Mesothelial cell of epicardium (in vitro differentiated cells): ENCODE measurements around the gene CHTF18. TPM values are rescaled to one million over a fixed set of nuclear protein-coding genes. Genes with fewer than 3 reads are reported as not detected.

Experiments used
- DNase-seq, 2 experiments: peaks; one replicate each; pipeline ENCODE4 v3.0.0; 2021; ENCODE audit warnings: low spot score in 2 of 2; ENCODE audit not compliant: unreplicated experiment in 2 of 2
- H3K27ac Mint-ChIP-seq: 2 replicates; pipeline ENCODE4 v1.8.0; 2021; ENCODE audit warnings: mixed read lengths
- H3K27me3 Mint-ChIP-seq: 2 replicates; pipeline ENCODE4 v1.8.0; 2021; ENCODE audit warnings: low read depth, mixed read lengths
- H3K36me3 Mint-ChIP-seq: 2 replicates; pipeline ENCODE4 v1.8.0; 2021; ENCODE audit warnings: mixed read lengths
- H3K4me1 Mint-ChIP-seq: 2 replicates; pipeline ENCODE4 v1.8.0; 2021; ENCODE audit warnings: mixed read lengths
- H3K4me3 Mint-ChIP-seq: 2 replicates; pipeline ENCODE4 v1.8.0; 2021; ENCODE audit warnings: mild to moderate bottlenecking, moderate library complexity, mixed read lengths
- H3K9me3 Mint-ChIP-seq: 2 replicates; pipeline ENCODE4 v1.8.0; 2021; ENCODE audit warnings: mixed read lengths
- total RNA-seq: library from RNA; stranded (reverse); gene quantifications from 3 replicates; pipeline ENCODE4 v1.2.1, GENCODE V29; 2021
- TF ChIP-seq, protein P1 (sequence below): fragments of 200-600 bp; sonication (generic); IDR thresholded peaks from one replicate; pipeline ENCODE4 v1.5.0; 2021; ENCODE audit warnings: antibody characterized with exemption; ENCODE audit not compliant: unreplicated experiment

The CHTF18 gene
- total RNA-seq, 1 donor from 2014 or later, result 89.2 TPM

DNA sequence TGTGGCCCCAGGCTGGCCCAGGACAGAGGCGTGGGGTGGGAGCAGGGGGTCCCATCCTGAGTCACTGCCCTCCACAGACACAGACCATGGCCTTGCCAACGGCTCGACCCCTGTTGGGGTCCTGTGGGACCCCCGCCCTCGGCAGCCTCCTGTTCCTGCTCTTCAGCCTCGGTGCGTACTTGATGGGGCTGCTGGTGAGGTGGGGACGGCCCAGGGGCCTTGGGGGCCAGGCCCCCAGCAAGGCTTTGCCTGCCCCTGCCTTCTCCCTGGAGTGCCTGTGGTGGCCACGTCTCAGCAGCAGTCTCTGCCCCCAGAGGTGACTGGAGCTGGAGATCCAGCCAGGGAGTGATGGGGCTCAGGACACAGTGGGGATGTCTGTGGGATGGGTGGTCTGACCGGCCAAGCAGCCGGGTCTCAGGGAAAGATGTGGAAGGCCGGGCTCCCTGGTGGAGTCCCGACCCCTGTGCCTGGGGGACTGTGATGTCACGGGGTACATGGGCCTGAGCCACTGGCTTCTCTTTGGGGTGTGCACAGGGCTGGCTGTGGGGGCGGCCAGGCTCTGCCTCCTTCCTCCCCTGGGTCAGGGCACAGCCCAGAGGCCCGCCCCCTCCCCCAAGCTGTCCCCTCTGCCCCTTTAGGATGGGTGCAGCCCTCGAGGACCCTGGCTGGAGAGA is 25.7 kb upstream of the CHTF18 start:
- H3K4me3 Mint-ChIP-seq, result no peak overlapping the region
- no peak overlapping the region for H3K27ac Mint-ChIP-seq
- no peaks in the 10 kb centered on the region for H3K36me3 Mint-ChIP-seq
- no peak for DNase-seq
- H3K27me3 Mint-ChIP-seq, result no peaks in the 10 kb centered on the region
- H3K9me3 Mint-ChIP-seq, result no peaks in the 10 kb centered on the region
- TF ChIP-seq, protein P1, sequence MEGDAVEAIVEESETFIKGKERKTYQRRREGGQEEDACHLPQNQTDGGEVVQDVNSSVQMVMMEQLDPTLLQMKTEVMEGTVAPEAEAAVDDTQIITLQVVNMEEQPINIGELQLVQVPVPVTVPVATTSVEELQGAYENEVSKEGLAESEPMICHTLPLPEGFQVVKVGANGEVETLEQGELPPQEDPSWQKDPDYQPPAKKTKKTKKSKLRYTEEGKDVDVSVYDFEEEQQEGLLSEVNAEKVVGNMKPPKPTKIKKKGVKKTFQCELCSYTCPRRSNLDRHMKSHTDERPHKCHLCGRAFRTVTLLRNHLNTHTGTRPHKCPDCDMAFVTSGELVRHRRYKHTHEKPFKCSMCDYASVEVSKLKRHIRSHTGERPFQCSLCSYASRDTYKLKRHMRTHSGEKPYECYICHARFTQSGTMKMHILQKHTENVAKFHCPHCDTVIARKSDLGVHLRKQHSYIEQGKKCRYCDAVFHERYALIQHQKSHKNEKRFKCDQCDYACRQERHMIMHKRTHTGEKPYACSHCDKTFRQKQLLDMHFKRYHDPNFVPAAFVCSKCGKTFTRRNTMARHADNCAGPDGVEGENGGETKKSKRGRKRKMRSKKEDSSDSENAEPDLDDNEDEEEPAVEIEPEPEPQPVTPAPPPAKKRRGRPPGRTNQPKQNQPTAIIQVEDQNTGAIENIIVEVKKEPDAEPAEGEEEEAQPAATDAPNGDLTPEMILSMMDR, result no peak
- H3K4me1 Mint-ChIP-seq, result peaks cover 20% of the 10 kb centered on the region

DNA sequence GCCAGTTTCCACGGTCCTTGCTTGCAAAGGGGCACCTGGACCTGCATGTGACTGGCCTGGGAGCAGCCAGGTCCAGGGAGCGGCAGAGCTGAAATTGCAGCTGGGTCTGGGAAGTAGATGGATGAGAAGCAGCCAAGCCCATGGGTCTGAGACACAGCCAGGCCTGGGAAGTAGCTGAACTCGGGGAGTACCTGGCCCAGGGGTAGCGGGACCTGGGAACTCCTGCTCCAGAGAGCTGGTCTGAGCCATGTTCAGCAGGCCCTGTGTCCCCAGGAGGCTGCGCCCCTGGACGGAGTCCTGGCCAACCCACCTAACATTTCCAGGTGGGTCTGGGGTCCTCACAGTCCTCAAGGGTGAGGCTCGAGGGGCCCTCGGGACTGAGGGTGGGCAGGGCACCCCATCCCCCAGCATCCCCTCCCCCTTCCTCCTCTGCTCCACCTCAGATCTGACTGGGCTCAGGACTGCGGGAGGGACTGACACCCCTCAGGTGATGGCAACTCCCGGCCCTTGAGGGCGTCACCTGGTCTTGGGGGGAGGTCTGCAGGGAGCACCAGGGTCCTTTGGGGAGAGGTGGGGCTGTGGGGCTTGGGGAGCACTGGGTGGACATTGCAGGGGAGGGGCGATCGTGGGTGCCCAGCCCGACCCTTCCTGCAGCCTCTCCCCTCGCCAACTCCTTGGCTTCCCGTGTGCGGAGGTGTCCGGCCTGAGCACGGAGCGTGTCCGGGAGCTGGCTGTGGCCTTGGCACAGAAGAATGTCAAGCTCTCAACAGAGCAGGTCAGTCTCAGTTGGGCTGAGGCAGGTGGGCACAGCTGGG is 24.8 kb upstream of the CHTF18 start:
- H3K27ac Mint-ChIP-seq, result no peak overlapping the region
- no peaks in the 10 kb centered on the region for H3K9me3 Mint-ChIP-seq
- TF ChIP-seq, protein P1, result no peak
- H3K4me1 Mint-ChIP-seq, result peaks cover 20% of the 10 kb centered on the region
- no peak for DNase-seq
- no peak overlapping the region for H3K4me3 Mint-ChIP-seq
- H3K27me3 Mint-ChIP-seq, result no peaks in the 10 kb centered on the region
- H3K36me3 Mint-ChIP-seq, result no peaks in the 10 kb centered on the region

GRCh38 chr16:764184-764750 is 24.2 kb upstream of the CHTF18 start:
- TF ChIP-seq, protein P1, result no peak
- Mint-ChIP-seq H3K27ac (no peak overlapping the region), H3K27me3 (no peaks in the 10 kb centered on the region), H3K36me3 (no peaks in the 10 kb centered on the region), H3K4me3 (no peak overlapping the region), H3K9me3 (no peaks in the 10 kb centered on the region), H3K4me1 (peaks cover 20% of the 10 kb centered on the region)
- DNase-seq, result no peak

DNA sequence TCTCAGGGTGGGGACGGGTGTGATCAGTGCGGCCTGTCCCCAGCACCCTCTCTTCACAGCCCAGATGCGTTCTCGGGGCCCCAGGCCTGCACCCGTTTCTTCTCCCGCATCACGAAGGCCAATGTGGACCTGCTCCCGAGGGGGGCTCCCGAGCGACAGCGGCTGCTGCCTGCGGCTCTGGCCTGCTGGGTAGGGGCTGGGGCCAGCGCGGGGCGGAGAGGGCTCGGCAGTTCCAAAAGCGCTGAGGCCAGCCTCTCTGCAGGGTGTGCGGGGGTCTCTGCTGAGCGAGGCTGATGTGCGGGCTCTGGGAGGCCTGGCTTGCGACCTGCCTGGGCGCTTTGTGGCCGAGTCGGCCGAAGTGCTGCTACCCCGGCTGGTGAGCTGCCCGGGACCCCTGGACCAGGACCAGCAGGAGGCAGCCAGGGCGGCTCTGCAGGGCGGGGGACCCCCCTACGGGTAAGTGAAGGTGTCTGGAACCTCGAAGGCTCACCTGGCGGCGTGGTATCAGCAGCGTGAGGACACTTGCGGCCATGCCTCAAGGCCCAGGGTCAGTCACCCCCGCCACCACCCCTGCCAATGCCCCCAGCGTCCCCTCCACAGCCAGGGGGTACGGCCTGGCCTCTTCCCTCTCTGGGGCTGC is 23.5 kb upstream of the CHTF18 start:
- no peaks in the 10 kb centered on the region for H3K27me3 Mint-ChIP-seq
- H3K27ac Mint-ChIP-seq, result no peak overlapping the region
- H3K4me1 Mint-ChIP-seq, result peaks cover 13% of the 10 kb centered on the region
- TF ChIP-seq, protein P1, result no peak
- H3K4me3 Mint-ChIP-seq, result no peak overlapping the region
- H3K9me3 Mint-ChIP-seq, result no peaks in the 10 kb centered on the region
- no peaks in the 10 kb centered on the region for H3K36me3 Mint-ChIP-seq
- DNase-seq, result no peak

DNA sequence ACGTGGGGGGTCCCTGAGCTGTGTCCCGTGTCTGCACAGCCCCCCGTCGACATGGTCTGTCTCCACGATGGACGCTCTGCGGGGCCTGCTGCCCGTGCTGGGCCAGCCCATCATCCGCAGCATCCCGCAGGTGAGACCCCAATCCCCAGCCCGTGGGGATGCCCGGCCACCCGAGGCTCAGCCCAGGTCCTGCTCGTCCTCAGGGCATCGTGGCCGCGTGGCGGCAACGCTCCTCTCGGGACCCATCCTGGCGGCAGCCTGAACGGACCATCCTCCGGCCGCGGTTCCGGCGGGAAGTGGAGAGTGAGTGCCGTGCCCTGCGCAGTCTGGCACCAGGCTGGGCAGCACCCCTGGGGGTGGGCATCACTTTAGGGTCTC is 22.9 kb upstream of the CHTF18 start:
- no peak overlapping the region for H3K27ac Mint-ChIP-seq
- H3K4me3 Mint-ChIP-seq, result no peak overlapping the region
- H3K4me1 Mint-ChIP-seq, result peaks cover 11% of the 10 kb centered on the region
- no peak for DNase-seq
- H3K36me3 Mint-ChIP-seq, result no peaks in the 10 kb centered on the region
- TF ChIP-seq, protein P1, result no peak
- no peaks in the 10 kb centered on the region for H3K27me3 Mint-ChIP-seq
- H3K9me3 Mint-ChIP-seq, result no peaks in the 10 kb centered on the region
